HG03095 (cell line): ENCODE data around the gene ENDOG.
"Not testable (repeated sequence)": the region's sequence is repeated elsewhere in the genome, so short reads cannot be mapped to it uniquely, and the experiment has no call there.

Experiments
- ATAC-seq: cut with Tn5 transposase; IDR thresholded peaks from one replicate; pipeline ENCODE4 v1.9.1; 2021; ENCODE audit warnings: moderate library complexity; ENCODE audit not compliant: unreplicated experiment

The ENDOG gene

GRCh38 chr9:128860937-128861336 lies 42.6 kb downstream of the ENDOG start:
- ATAC-seq, result no peak

DNA sequence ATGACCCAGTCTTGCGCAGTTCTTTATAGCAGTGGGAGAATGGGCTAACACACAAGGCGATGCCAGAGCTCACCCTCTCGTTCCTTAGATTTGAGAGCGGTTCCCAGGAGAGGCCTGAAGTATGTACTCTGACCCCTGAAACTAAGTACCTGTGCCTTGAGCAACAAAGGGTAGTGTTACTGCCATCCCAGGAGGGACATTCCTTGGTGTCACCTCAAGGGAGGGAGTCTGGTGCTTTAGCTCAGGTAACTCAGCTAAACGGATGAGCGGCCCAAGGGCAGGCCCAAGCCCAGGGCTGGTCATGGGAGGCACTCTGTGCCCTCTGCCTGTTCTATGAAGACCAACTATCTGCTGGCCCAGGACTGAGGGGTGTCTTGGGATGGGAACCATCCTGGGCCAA lies 43.2 kb downstream of the ENDOG start:
- ATAC-seq, result no peak

DNA sequence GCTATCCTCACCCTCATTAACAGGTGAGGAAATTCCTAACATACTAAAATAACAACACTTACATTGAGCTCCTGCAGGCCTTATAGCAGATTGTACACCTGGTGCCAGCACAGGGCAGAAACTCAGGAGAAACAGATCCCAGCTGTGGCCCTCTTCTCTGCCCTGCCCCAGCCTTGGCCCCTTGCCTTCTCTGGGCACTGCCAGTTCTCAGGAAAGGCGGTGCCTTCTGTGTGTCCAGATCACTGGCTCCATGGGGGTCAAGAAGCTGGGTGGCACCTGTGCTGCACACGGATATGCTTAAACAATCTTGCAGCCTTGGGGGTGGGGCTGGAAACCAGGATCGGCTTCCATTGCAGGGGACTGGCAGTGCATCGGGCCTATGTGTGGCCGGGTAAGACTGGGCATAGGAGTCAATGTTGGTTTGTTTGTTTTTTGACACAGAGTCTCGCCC lies 44.1 kb downstream of the ENDOG start:
- ATAC-seq, result no peak

GRCh38 chr9:128863647-128864046 lies 45.3 kb downstream of the ENDOG start:
- peak; percentile 52 for ATAC-seq

GRCh38 chr9:128870128-128870940 lies 52.0 kb downstream of the ENDOG start:
- ATAC-seq, result no peak

DNA sequence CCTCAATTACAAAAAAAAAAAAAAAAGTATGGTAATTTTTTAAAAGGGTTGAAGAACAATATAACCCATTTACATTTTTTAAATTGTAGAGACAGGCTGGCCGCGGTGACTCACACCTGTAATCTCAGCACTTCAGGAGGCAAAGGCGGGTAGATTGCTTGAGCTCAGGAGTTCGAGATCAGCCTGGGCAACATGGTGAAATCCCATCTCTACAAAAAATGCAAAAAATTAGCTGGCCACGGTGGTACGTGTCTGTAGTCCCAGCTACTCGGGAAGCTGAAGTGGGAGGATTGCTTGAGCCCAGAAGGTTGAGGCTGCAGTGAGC lies 52.6 kb downstream of the ENDOG start:
- not testable (repeated sequence) for ATAC-seq
